Measurements from ENCODE around the gene LPCAT1.

Gene LPCAT1

GRCh38 chr5:1497795-1498622 lies 25.8 kb downstream of the LPCAT1 start:
- peak in 1 of 14 donors; percentile 64 for DNase-seq

- no peak for DNase-seq
Measured at GRCh38 chr5:1497242-1497777, 26.4 kb downstream of the LPCAT1 start.

DNA sequence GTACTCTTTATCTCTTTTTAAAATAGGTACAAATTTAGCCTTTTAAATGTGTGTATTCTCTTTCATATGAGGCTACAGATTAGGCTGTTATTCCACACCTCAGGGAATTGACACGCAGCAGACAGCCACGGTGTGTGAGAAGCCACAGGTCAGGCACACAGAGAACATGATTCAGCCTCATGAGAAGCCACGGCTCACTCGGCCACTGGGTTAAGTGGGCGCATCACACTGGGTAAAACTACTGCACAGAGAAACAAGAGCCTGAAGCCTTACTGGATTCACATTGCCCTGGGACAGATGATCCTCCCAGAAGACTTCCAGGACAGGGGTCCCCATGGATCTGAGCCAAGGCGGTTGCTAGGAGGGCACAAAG lies 28.2 kb downstream of the LPCAT1 start:
- no peak for DNase-seq

GRCh38 chr5:1494780-1495524 lies 28.8 kb downstream of the LPCAT1 start:
- DNase-seq = no peak

DNA sequence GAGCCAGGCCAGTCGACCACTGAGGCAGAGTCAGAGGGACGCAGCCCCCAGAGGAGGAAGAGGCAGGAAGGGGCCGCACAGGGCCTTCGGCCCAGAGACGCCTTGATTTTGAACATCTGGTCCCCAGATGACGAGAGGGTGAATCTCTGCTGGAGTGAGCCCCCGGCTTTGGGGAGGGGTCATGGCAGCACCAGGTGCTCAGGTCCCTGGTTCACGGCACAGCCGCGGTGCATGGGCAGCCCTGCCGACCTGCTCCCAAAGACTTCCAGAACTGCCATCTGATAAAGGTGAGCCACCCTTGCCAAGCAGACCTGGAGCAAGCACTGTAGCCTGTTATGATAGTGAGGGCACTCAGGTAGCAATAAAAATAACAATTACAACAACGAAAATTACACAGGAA lies 29.8 kb downstream of the LPCAT1 start:
- DNase-seq = no peak

DNA sequence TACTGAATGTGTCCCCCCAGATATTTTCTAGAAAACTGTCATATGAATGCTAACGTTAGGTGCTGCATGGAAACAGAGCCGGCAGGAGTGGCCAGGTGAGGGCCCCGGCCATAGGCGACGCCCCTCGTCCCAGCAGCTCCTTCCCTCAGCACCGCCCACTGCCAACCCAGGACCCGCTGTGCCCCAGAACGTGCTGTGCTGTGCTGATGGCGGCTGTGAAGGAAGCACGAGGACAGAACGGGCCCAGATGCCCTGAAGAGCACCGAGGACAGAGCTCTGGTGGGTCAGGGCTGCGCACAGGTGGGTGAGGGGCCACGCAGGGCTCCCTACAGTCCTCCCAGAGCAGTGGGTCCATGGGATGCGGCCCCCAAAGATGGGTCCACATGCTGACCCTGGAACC lies 30.3 kb downstream of the LPCAT1 start:
- no peak for DNase-seq

DNA sequence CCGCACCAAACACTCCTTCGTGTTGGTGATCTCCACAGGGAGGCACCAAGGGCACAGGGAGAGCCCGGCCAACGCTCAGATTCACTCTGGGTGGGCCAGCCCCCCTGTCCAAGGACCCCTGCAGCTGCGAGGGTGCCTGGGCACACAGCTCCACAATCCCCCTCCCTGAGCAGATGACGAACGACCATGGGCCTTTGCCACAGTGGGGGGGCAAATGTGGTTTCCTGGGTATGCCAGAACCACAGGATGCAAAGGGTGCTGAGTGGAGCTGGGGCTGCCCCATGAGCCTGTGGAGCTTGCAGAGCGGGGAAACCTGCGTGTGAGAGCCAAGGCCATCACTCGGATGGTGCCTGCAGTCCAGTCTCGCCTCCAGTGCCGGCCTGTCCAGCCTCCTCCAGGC lies 31.0 kb downstream of the LPCAT1 start:
- no peak for DNase-seq

DNA sequence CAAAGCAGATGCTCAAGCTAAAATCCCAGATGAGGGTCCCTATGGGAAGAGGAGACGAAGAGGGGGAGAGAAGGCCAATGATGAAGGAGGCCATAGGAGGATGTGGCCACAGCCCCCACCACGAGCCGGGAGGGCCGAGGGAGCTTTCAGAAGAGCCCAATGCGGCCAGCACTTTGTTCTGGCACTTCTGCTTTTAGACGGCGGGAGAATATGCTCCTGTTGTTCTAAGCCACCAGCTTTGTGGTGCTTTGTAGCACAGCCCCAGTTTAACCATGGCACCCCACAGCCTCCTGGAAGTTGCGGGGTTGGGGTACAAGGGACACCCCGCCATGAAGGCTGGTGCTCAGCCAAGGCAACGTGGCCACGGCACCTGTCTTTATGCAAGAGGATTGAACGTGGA lies 33.4 kb downstream of the LPCAT1 start:
- DNase-seq = no peak

- DNase-seq = no peak
Measured at GRCh38 chr5:1489754-1490153, 34.0 kb downstream of the LPCAT1 start.

DNA sequence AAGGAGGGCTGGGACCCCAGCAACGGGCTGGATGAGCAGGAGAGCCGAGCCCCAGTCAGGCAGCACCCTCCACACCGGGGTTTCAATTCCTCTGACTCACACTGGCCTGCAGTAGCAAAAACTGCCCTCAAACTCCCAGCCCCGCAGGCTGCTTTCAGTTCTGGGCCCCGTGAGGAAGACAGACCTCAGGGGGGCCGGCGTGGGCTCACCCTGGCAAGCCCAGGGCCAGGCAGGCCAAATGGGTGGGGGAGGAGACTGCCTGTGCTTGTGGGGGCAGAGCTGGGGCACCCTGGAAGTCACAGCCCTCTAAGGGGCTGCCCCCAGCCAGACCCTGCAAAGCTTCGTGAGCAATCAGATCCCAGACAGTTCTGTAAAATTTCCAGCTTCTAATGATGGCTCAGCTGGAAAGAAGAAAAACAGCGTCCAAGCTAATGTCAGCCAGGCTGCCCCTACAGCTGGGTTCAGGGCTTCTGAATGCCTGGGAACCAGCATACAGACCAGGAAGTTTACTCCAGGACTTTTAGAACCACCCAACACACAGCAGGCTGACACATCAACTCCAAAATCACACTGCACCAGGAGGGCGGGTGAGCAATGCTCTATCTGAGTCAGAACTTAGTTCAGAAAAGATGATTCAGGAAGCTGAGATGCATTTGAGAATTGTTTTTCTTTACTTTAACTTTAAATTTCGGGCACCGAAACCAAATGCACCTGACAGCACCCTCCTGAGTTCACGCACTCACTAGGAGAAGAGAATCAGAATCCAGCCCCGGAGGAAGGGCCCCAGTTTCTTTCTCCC lies 34.7 kb downstream of the LPCAT1 start:
- DNase-seq = no peak

- no peak for DNase-seq
Measured at GRCh38 chr5:1487079-1487764, 36.5 kb downstream of the LPCAT1 start.

DNA sequence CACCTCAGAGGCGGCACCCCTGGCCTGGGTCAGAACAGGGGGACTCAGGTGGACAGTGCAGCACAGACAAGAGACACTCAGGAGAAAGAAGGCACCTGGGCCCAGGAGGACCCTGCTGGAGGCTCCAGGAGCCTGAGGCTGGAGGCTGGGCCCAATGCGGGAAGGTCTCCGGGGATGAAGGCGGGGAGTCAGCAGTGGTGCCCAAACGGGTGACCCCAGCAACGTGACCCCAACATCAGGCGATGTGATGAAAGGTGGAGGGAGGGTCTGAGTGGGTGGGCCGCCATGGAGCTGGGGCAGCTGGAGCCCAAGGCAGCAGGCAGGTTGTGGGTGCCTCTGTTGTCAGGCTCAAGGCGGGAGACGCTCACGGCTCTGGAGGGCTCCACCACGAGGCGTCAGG lies 37.5 kb downstream of the LPCAT1 start:
- DNase-seq = no peak

DNA sequence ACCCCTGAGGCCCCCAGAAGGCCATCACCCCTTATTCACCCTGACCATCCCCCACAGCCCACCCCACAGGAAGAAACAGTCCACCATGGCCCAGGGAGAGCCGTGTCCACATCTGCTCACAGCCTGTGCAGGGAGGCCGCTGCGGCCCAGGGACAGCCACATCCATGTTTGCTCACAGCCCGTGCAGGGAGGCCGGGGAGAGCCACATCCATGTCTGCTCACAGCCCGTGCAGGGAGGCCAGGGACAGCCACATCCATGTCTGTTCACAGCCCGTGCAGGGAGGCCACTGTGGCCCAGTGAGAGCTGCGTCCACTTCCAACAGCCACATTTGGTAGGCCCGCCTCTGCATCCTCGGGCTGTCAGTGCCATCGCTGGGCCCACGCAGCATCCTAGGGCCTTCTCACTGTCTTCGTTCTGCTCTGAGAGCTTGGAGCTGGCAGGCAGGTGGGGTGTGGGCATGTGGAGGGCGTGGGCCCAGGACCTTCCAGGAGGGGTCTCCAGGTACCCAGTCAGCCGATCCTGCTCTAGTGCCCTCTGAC lies 38.1 kb downstream of the LPCAT1 start:
- DNase-seq = no peak

DNA sequence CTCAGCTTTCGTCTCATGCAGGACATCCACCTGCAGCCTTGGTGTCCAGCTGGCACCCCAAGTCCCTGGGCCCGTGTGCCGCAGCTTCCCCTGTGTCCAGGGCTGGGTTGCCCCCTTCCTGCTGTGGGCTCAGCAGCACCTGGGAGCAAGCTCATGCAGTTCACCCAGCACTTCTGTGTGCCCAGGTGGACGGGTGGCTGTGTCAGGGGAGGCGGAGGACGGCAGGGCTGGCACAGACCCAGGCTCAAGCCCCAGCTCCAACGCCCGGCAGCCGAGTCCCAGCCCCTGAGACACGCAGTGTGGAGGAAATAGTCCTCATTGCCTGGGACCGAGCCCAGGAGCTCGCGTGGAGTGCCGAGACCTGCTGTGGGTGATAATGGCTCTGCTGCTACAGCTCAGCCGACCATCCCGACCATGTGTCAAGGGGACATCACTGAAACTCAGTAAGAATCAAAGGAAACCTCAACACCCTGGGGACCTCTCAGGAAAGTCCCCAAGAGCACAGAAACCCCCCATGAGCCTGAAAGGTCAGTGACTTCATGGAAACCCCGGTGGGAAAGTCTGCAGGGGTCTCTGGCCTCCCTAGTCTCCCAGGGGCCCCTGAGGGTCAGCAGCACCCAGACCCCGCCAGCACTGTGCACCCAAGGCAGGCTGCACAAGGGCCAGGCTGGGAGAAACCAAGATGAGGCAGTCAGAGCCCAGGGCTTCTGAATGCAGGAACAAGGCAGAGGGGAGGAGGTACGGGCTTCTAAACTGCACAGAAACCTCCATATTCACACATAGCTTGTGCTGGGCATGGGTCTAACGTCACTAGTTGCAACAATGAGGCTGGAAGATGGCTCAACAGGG lies 38.8 kb downstream of the LPCAT1 start:
- DNase-seq = no peak

DNA sequence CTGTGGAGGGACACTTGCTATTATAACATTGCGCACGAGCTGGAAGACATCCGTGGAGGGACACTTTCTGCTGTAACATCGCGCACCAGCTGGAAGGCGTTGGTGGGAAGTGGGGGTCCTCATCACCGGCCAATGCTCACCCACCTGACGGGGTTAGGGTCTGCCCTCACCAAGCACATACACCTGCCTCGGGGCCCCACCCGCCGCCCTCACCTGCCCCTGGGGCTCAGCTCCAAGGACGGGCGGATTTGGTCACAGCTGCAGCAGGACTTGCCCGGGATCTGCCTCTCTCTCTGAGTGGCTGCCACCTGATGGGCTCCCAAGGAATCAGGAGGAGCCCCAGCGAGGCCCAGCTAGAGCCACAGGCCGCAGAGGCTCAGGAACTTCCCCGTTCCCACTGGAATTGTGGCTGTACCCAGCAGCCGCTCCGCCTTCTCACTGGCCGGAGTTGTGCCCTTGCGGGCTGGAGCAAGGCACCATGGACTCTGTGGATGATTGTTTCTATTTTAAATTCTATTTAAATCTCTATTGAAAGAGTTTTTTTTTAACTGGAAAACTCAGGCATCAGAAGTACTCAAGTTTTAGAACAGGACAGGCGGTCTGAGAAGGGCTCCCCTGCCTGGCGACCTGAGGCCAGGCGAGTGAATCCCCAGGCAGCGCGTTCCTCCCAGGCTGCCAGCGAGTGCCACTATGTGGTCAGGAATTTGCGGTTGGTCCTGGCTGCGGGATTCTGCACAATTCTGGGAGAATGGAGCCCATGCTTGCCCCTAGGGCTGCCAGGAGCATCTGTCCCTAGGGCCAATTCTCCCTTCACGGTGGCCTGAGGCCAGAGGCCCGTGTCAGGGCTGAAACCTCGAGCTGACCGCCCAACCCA lies 39.7 kb downstream of the LPCAT1 start:
- no peak for DNase-seq

- no peak for DNase-seq
Measured at GRCh38 chr5:1483064-1483463, 40.7 kb downstream of the LPCAT1 start.

- DNase-seq = no peak
Measured at GRCh38 chr5:1481959-1482331, 41.8 kb downstream of the LPCAT1 start.

GRCh38 chr5:1481266-1481958 lies 42.3 kb downstream of the LPCAT1 start:
- no peak for DNase-seq

- no peak for DNase-seq
Measured at GRCh38 chr5:1480806-1481205, 43.0 kb downstream of the LPCAT1 start.
